ENCODE results near the gene RAD52.
A peak's percentile ranks its signal among the peaks of the same experiment; 100 is the strongest.

The RAD52 gene

DNA sequence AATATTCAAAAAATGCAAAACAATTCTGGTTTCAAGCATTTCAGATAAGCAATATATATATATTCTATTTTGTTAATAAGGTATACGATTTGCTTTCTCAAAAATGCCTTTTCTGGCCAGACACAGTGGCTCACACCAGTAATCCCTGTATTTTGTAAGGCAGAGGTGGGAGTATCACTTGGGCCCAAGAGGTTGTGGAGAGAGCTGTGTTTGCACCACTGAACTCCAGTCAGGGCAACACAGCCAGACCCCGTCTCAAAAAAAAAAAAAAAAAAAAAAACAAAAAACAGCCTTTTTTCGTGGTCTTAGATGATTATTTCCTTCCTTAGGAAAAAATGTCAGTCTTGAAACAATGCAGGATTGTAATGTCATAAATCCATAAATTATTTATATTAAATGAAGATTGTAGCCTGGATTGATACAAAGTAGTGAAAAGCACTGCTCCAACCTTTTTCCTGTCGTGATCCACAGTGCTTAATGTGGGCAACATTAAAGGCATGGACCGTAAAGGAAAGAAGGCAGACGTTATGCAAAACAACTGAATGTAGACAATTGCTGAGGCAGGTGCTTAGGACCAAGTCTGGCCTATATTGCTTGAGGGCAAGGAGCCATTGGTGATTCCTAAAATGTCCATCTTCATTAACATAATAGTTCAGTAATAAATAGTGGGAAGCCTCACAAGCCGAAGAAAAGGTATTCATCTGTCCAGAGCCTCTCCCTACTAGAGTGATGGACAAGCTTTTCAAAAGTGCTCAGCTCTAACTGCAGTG is 36.8 kb downstream of the RAD52 start:
- DNase-seq, result no peak

DNA sequence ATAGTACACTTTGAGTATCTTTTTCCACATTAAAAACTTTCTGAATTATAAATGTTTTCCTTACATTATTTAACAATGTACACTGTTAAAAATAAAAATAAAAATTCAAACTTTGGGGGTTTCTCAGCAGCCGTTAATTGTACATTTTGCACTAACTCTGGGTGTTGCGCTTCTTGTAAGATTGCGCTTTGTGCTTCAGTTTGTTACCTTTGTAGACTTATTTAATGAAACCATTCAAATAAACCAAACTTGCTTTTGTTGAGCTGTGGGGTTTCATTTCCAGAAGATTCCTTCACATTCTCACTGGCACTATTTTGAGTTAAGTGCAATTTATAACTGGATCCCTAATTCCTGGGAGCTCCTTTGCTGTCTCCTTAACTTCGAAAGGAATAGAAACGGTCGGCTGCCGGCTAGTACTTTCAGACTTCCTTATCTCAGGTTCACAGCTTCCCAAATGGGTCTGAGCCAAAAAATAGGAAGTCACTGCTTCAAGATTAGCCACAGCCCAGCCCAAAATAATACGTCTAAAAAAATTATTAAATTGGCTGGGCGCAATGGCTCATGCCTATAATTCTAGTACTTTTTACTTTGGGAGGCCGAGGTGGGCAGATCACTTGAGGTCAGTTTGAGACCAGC is 38.2 kb downstream of the RAD52 start:
- peak; percentile 7 to 12 for DNase-seq

DNA sequence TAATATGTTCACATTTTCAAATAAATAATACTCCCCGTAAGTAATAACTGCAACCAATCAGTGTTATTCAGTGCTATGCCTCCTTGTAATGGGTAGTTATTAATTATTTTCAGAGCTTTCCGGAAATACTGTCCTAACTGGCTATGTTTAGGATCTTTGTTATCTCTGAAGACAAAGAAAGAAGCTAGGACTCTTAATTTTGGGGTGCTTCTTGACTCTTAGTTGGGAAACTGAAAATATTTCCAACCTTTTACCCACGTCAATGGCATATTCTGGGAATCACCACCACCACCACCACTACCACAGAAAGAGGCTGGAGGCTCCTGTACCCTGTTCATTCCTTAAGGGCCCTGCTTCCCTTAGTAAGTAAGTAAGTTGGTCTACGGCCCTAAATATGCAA is 39.1 kb downstream of the RAD52 start:
- no peak for DNase-seq

DNA sequence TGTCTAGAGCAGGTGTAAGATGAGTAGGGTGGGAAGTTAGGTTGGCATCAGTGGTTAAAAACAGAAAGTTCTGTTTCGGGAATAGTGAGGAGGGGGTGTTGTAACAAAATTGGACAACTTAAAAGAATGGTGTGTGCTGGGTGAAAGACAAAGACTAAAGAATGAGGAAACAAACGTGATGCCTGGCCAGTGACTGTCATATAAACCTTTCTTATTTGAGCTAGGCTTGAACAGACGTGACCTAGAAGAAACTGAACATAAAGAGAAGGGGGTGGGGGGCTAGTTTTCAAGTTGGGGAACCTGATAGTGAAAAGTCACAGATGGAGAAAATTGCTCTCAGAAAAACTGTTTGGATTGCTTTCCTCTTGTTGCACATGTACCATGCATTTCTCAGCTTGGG is 39.6 kb downstream of the RAD52 start:
- no peak for DNase-seq

DNA sequence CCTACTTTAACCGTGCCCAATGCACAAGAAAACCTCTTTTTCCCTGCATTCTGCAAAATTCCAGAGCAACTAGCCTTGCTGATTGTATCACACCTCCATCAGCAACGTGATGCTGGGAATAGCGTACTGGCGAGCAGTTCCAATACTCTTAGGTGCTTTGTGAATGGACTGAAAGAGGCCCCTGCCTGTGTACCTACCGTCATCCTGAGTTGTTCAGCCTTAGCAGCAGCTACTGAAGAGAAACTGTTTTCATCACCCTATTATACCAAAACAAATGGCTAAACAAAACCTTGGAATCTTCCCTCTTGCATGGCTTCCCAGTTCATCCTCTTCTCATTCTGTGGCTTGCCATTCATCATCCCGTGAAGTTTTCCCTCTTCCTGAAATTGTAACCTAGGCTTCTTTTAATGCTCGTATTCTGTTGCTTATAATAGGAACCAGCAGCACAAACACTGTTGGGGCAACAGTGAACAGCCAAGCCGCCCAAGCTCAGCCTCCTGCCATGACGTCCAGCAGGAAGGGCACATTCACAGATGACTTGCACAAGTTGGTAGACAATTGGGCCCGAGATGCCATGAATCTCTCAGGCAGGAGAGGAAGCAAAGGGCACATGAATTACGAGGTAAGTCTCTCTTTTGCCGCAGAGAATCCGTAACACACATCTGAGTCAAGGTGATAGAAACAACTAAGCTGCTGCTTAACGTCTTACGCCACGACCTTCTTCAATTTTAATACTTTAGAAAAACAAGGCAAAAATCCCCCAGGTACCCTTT is 41.9 kb downstream of the RAD52 start:
- no peak for DNase-seq

DNA sequence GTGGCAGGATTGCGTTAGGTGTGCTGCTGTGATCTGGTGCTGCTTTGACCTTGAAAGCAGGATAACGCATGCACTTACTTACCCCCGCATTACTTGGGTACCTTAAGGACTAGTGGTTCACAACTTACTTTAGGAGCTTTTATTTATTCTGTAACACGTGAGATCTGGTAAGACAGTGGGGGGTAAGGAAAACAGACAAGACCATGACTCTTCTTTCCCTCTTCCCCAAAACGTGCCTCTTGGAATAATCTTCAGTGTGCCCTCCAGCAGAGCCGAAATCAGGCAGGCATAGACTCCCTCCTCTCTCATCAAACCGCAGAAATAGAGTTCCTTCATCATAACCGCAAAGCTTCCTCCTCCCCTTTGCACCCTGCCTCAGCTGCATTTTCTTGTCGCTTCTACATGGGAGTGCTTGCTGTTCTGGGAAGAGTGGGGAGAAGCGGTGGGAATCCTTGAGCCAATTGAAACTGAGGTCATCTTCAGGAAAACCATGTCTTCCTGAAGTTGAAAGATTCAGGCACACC is 43.4 kb downstream of the RAD52 start:
- peak in 1 of 2 experiments; percentile 28 for DNase-seq

DNA sequence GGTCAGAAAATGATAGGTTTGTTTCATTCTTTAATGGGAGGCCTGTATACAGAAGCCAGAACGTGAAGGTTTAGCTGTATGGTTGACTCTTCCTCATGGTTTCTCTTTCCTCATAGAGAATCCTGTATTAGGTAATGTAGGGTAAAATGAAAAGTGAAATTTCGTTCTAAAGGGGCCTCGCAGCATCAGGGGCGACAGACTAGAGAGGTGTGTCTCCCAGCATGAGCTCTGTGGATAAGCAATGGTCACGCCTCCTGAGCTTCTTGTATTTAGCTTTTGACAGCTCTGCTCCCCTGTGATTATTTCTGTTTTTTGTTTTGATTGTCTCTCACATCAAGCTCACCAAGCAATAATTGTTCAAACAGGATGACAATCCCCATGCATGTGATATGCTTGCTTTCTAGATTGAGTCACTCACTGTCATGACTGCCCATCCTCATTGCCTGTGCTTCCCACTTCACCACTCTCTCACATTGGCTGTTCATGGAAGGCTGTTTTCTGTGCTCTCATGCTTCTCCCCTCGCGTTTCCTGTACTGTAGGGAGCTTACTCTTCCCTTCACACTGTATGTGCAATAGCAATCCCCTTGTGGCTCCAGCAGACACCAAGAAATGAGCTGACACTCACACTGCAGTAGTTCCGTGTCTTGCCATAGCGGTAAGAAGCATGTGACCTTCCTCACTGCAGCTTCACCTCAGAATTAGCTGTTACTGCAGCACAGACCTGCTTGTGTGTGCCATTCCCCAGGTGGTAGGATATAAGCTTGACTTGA is 44.0 kb downstream of the RAD52 start:
- DNase-seq, result peak; percentile 60

DNA sequence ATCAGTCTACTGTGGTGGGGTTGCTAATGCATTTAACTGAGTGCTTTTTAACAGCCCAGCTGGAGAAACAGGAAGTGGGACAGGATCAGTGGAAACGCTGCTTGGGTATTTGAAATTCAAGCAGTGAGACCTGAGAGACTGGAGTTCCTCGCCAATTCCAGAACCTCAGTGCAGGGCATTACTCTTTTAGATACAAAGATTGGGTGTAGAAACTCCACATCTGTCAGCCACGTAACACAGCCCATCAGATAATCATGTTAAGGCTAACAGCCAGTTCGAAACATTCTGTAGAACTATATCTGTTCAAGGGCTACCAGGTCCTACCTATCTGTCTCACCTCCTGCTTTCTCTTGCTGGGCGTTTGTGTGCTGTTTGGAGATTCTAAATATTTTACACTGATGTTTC is 45.5 kb downstream of the RAD52 start:
- peak; percentile 33 to 36 for DNase-seq

DNA sequence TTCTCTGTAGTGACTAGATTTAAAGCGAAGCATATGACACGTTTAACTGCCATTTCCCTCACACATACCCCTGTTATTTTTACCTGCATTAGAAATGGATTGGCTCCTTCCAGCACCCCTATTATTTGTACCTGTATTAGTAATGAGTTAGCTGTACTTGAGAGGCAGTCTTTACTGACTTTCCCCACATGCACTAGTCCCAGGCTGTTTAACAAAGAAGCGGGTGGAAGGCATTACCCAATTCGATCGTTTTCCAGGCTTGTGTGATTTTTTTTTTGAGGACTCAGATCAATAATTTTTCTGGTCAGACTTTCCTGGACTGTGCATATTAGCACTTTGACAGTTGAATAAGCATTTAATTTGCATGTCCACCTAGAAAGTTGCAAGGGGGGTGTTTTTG is 46.4 kb downstream of the RAD52 start:
- no peak for DNase-seq

DNA sequence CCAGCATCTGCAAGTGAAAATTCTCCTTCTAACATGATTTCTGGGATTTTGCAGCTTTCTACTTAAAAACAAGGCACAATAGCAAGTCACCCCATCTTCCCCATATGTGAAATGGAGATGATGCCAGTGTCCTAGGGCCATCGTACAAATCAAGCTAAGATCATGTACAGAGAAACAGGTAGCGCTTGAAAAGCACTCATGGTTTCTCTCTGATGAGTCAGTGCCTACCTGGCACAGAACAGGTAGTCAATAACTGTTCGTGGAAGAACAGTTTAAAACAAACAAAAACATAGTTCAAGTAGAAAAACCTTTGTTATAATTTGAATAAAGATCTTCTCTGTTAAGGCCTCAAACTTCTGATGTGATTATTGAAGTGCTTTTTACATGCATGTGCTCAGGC is 46.9 kb downstream of the RAD52 start:
- no peak for DNase-seq

DNA sequence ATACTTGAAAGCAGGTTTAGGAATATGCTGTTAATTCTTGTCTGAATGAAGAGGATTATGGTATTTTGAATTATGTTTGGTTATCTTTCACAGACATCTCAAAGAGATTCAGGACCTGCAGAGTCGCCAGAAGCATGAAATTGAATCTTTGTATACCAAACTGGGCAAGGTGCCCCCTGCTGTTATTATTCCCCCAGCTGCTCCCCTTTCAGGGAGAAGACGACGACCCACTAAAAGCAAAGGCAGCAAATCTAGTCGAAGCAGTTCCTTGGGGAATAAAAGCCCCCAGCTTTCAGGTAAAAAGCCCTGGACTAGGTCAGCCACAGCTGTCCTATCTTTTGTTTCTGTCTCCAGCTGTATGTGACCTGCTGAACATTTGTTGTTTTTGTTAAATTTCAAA is 52.1 kb downstream of the RAD52 start:
- DNase-seq, result no peak

DNA sequence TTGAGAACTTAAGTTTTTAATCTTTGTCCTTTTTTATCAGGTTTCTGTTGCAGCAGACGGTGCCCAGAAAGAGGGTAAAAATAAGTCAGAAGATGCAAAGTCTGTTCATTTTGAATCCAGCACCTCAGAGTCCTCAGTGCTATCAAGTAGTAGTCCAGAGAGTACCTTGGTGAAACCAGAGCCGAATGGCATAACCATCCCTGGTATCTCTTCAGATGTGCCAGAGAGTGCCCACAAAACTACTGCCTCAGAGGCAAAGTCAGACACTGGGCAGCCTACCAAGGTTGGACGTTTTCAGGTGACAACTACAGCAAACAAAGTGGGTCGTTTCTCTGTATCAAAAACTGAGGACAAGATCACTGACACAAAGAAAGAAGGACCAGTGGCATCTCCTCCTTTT is 53.5 kb downstream of the RAD52 start:
- no peak for DNase-seq

DNA sequence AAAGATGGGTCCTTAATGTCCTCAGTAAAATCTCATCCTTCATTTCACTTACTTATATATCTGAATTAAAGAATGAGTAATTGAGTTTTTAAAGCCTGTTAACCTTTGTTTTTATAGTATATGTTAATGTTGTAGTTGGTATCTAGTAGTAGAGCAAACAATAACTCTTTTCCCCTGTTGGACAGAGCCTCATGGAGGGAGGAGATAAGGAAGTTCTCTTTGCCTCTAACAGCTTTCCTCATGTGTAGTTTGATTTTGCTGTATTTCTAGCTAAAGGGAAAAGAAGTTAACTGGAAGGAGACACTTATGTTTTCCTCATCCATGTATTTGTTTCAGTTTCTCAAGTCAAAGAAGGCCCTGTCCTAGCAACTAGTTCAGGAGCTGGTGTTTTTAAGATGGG is 55.3 kb downstream of the RAD52 start:
- DNase-seq, result no peak

DNA sequence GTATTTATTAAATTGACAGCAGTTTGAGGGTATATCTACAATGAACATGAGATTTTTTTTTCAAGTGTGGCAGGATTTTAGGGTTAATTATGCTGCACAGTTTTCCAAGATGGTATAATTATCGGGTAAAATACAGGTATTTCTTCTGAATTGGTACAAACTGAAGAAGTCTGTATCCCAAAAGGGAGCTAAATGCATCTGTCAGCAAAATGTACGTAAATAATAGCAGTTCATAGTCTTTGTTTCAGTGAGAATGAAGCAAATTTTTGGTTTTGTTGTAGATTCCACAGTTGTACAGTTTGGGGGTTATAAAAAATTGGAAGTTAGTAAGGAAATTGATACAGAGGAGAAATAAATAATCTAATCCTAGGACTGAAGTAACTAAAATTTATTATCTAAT is 63.3 kb downstream of the RAD52 start:
- no peak for DNase-seq

DNA sequence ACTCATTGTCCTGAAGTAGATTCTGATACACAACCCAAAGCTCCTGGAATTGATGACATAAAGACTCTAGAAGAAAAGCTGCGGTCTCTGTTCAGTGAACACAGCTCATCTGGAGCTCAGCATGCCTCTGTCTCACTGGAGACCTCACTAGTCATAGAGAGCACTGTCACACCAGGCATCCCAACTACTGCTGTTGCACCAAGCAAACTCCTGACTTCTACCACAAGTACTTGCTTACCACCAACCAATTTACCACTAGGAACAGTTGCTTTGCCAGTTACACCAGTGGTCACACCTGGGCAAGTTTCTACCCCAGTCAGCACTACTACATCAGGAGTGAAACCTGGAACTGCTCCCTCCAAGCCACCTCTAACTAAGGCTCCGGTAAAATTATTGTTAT is 63.8 kb downstream of the RAD52 start:
- no peak for DNase-seq

DNA sequence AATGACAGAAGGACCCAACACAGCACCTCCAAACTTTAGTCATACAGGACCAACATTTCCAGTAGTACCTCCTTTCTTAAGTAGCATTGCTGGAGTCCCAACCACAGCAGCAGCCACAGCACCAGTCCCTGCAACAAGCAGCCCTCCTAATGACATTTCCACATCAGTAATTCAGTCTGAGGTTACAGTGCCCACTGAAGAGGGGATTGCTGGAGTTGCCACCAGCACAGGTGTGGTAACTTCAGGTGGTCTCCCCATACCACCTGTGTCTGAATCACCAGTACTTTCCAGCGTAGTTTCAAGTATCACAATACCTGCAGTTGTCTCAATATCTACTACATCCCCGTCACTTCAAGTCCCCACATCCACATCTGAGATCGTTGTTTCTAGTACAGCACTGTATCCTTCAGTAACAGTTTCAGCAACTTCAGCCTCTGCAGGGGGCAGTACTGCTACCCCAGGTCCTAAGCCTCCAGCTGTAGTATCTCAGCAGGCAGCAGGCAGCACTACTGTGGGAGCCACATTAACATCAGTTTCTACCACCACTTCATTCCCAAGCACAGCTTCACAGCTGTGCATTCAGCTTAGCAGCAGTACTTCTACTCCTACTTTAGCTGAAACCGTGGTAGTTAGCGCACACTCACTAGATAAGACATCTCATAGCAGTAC is 64.6 kb downstream of the RAD52 start:
- no peak for DNase-seq

DNA sequence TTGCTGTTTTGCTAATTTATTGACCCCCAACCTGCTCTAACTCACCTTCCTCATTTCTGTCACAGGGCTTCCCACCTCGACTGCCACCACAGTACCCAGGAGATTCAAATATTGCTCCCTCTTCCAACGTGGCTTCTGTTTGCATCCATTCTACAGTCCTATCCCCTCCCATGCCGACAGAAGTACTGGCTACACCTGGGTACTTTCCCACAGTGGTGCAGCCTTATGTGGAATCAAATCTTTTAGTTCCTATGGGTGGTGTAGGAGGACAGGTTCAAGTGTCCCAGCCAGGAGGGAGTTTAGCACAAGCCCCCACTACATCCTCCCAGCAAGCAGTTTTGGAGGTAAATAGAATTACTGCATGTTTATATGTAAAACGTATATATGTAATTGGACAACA is 68.8 kb downstream of the RAD52 start:
- no peak for DNase-seq

DNA sequence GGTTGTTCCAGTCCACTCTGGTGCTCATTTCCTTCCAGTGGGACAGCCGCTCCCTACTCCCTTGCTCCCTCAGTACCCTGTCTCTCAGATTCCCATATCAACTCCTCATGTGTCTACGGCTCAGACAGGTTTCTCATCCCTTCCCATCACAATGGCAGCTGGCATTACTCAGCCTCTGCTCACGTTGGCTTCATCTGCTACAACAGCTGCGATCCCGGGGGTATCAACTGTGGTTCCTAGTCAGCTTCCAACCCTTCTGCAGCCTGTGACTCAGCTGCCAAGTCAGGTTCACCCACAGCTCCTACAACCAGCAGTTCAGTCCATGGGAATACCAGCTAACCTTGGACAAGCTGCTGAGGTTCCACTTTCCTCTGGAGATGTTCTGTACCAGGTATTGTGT is 69.9 kb downstream of the RAD52 start:
- no peak for DNase-seq

DNA sequence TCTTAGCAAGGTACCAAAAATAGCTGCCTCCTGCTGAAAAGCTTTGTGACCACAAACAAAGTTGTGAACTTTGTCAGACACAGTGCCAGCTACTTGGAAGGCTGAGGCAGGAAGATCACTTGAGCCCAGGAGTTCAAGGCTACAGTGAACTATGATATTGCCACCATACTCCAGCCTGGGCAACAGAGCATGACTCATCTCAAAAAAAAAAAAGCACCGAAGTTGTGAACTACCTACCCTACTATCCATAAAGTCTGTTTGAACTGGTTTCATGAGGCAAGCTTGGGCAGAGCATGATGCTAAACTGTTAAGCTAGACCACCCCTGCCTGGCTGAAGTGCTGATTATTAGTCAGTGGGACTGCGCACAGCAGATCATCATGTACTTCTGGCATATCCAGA is 75.5 kb downstream of the RAD52 start:
- no peak for DNase-seq

DNA sequence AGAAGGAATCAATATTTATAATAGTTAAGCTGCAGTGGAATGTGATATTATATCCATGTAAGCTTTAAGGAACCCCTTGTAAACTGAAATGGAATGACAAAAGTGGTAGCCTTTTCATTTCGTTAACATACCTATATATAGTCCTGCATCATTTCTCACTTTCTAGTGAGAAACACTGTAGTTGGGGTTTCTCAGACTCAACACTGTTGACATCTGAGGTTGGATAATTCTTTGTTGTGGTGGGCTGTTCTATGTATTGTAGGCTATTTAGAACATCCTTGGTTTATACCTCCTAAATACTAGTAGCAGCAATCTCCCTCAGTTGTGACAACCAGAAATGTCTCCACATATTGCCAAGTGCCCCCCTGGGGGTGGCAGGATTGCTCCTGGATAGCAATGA is 79.1 kb downstream of the RAD52 start:
- DNase-seq, result no peak

DNA sequence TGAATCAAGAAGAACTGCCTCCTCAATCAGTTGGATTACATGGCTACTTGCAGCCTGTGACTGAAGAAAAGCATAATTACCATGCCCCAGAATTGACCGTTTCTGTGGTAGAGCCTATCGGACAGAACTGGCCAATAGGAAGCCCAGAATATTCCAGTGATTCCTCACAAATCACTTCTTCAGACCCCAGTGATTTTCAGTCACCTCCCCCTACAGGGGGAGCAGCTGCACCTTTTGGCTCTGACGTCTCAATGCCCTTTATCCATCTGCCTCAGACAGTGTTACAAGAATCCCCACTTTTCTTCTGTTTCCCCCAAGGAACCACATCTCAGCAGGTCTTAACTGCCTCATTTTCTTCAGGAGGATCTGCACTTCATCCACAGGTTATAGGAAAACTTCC is 80.8 kb downstream of the RAD52 start:
- no peak for DNase-seq

DNA sequence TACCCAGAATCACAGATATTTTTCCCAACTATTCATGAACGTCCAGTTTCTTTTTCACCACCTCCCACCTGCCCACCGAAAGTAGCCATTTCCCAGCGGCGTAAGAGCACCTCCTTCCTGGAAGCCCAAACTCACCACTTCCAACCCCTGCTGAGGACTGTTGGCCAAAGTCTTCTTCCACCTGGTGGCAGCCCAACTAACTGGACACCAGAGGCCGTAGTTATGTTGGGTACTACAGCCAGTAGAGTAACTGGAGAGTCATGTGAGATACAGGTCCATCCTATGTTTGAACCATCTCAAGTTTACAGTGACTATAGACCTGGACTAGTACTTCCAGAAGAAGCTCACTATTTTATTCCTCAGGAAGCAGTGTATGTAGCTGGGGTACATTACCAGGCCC is 81.6 kb downstream of the RAD52 start:
- no peak for DNase-seq

DNA sequence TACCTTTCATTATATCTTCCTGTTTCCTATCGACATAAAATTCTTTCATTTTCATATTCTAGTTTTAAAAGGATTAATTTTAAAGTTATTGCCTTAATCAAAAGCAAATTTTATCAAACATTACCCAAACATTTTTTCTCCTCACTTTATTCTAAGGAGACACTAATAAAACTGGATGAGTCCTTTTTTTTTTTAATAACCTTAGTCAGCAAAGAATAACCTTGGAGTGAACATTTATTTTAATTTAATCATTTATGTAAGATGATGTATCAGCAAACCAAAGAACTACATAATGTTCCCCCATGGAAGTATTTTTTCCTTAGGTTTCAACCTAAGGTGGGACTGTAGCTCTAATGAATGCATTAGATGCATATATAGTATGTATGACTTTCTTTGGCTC is 83.9 kb downstream of the RAD52 start:
- DNase-seq, result no peak
